HG03354 (cell line): ENCODE results near the gene MYNN.
"Not testable (repeated sequence)": the region's sequence is repeated elsewhere in the genome, so short reads cannot be mapped to it uniquely, and the experiment has no call there.

Experiments
- ATAC-seq: cut with Tn5 transposase; IDR thresholded peaks from one replicate; pipeline ENCODE4 v1.9.1; 2021; ENCODE audit warnings: mild to moderate bottlenecking; ENCODE audit not compliant: unreplicated experiment, poor library complexity, severe bottlenecking

MYNN gene

DNA sequence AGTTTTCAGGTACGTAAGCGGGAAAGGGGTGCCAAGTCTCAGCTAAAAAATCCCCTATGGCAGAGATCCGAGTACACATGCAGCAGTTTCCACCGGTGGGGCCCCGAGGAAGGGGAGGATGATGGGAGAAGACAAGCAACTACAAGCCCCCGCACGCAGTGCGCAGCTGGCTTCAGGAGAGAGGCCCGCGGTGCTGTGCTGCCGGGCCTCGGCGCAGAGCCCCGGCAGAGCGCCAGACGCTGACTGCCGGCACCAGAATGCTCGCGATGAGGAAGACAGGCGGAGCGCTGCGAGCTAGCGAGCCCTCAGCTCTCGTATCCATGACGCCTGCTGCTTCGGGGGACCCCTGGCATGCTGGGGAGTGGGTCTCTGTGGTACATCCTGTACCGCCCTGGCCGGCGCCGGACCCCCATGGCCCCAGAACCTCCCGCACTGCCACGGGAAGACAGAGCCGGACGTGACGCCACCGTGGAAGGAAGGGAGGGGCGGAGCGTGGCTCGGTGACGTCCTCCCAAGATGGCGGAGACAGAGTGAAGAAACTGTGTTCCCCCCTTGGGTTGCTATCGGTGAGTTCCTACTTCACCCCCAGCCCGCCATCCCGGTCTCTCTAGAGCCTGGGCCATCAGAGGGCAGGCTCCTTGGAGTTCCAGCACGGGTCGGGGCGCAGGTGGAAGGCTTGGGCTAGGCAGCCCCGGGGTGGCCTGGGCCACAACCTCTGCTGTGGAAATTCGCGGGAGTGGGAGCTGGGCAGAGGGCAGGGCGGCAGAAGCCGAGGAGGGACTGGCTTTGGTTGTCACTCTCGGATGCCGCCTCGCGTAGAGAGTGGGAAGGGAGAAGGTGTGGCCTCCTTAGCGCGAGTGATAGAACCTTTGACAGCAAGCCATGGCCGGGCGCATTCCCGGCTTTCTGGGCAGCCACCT, at the start of gene MYNN:
Gene MYNN, plus strand, starts transcription at position 500 of the 920 bp plus-strand sequence. CDS start 900 bp downstream, outside the sequence.
- peak; percentile 85 for ATAC-seq

DNA sequence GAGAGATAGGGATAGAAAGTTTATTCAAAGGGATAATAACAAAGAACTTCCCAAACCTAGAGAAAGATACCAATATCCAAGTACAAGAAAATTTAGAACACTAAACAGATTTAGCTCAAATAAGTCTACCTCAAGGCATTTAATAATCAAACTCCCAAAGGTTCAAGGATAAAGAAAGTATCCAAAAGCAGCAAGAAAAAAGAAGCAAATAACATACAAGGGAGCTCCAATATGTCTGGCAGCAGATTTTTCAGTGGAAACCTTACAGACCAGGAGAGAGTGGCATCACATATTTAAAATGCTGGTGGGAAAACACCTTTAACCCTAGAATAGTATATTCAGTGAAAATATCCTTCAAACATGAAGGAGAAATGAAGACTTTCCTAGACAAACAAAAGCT, 41.3 kb upstream of the MYNN start:
- not testable (repeated sequence) for ATAC-seq

GRCh38 chr3:169739067-169739466, 34.1 kb upstream of the MYNN start:
- no peak for ATAC-seq

GRCh38 chr3:169744366-169745054, 28.7 kb upstream of the MYNN start:
- no peak for ATAC-seq

GRCh38 chr3:169746924-169747323, 26.3 kb upstream of the MYNN start:
- ATAC-seq, result no peak

- ATAC-seq, result no peak
These were observed 24.5 kb upstream of the MYNN start for GRCh38 chr3:169748670-169749069.

GRCh38 chr3:169750665-169751064, 22.5 kb upstream of the MYNN start:
- ATAC-seq, result peak; percentile 46

GRCh38 chr3:169751875-169752274, 21.3 kb upstream of the MYNN start:
- ATAC-seq, result no peak

- ATAC-seq, result no peak
These were observed 18.5 kb upstream of the MYNN start for GRCh38 chr3:169754711-169755110.

GRCh38 chr3:169755488-169755887, 17.7 kb upstream of the MYNN start:
- ATAC-seq, result no peak

DNA sequence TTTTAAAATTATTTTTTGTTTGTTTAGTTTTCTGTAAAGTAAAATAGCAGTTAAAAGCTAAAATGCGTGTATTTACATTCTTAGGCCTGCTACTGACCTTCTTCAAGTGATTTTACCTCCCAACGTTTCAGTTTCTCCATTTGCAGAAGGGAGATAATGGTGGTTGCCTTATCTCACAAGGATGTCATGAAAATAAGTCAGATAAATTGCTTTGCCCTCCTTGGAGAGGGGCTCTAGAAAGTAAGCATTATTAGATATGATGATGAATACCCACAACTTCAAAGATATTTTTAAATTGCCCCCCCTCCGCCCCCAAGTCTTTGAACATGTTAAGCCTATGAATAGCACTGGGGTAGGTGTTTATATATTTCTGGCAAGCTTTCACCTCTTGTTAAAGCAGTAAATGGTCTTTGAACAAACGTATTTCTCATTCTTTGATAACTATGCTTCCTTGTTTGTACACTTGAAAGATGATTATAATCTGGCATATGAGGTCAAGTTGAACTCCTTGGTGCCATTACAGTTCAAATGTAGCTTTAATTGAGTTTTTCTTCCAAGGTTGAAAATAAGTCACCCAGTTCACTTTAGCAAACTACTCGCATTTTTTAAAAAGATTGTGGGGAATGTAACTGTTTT, 14.7 kb upstream of the MYNN start:
- no peak for ATAC-seq

- peak; percentile 73 for ATAC-seq
These were observed 13.9 kb upstream of the MYNN start for GRCh38 chr3:169759256-169759655.

GRCh38 chr3:169760479-169760878, 12.7 kb upstream of the MYNN start:
- ATAC-seq, result no peak

DNA sequence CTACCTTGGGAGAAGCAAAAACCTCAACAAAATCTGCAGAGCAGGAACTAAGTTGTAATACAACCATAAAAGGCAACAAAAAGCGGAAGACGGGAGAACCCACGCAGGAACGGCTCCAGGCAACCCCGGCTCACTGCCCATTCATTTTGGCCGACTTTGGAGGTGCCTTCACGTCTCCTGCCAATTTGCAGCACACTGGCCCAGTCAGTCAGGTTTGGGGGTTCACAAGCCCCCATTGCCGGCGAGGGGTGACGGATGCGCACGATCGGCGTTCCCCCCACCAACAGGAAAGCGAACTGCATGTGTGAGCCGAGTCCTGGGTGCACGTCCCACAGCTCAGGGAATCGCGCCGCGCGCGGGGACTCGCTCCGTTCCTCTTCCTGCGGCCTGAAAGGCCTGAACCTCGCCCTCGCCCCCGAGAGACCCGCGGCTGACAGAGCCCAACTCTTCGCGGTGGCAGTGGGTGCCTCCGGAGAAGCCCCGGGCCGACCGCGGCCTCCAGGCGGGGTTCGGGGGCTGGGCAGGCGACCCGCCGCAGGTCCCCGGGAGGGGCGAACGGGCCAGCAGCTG, 8.8 kb upstream of the MYNN start:
- peak; percentile 39 for ATAC-seq

GRCh38 chr3:169764882-169765612, 8.1 kb upstream of the MYNN start, which contains the start of gene TERC:
TSS of gene TERC (minus strand) at chr3:169765060.
- peak; percentile 84 for ATAC-seq

DNA sequence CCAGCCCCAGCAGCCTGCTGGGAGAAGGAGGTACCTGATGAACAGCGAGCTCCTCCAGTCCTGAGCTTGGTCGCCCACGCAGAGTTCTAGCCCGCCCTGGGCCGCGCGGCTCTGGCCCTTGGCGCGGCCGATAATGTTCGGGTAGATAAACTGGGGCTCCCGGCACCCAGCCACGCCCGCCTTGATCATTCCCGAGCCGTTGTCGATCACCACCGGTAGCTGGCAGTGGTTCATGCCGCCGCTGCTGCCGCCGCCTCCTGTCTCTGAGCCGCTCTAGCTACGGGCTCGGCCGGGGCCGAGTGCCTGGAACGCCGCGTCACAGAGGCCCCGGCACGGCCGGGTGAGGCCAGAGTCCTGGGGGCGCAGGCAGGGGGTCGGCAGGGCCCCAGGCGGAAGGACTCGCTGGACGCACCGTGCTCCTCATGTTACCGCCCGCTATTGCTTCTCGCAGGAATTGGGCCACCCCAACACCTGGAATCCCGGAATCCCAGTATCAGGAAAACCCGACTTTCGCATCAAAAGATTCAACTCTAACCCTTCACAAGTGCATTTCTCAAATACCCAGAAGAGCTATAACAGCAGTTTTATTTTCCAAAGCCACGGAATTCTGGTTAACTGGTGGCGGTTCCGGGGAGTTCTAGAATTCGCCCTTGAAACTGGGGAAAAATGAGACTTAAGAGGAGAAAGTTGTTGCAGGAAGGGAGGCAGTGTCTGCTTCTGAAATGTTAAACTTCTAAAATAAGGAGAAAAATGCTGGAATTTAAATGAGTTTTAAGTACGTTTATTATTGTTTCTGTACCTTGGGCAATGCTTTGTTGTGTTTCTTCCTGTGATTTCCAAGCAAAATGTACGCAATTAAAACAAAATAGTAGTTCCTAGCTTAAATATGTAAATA, 3.7 kb upstream of the MYNN start, which contains the start of gene ACTRT3:
Gene ACTRT3, minus strand, starts transcription at position 275 of the 895 bp plus-strand sequence. Its CDS starts 41 bp downstream, at position 234.
- peak; percentile 26 for ATAC-seq

DNA sequence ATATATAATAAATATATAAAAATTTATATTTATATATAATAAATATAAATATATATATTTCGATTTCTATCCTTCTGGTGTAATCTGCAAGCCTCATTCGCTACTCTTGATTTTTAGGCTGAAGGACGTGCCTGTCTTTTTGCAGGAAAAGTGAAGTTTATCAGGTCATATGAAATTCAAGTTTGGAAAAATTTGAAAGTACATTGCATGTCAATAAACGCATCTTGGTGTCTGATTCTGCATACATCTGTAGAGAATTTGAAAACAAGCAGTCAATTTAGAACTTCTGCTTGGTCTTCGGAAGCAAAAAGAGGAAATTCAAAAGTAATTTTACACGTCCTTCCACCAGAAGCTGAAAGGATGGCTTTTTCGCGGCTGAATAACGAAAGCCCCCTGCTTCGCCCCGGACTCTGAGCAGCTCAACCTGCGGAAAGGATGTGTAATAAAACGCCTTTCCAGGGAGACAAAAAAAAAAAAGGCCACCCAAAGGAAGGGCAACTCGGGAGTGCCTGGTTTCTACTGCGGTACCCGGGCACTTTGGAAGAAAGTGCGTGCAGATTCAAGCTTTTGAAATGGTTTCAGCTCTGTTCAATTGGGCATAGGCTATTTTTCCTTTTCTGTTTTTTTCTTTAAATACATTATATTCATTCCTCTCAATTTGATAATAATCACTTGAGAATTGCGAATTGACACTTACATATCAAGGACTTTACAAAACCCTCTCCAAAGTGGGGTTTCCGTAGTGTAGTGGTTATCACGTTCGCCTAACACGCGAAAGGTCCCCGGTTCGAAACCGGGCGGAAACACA, 1.5 kb upstream of the MYNN start:
- peak; percentile 19 for ATAC-seq
